HG03196 (cell line): ENCODE measurements around the gene CBLB.

Experiments used
- ATAC-seq: cut with Tn5 transposase; IDR thresholded peaks from one replicate; pipeline ENCODE4 v1.9.1; 2021; ENCODE audit not compliant: unreplicated experiment

The CBLB gene

GRCh38 chr3:105649480-105649879 is 219.3 kb downstream of the CBLB start:
- no peak for ATAC-seq

- ATAC-seq: no peak
Observed at GRCh38 chr3:105647047-105647446, 221.8 kb downstream of the CBLB start.

- no peak for ATAC-seq
Observed at GRCh38 chr3:105639131-105639530, 229.7 kb downstream of the CBLB start.

GRCh38 chr3:105634708-105635107 is 234.1 kb downstream of the CBLB start:
- ATAC-seq: no peak

GRCh38 chr3:105629718-105630117 is 239.1 kb downstream of the CBLB start:
- ATAC-seq: no peak

- ATAC-seq: no peak
Observed at GRCh38 chr3:105626739-105627138, 242.1 kb downstream of the CBLB start.

GRCh38 chr3:105622169-105622568 is 246.6 kb downstream of the CBLB start:
- no peak for ATAC-seq

GRCh38 chr3:105620236-105620635 is 248.6 kb downstream of the CBLB start:
- ATAC-seq: no peak

- no peak for ATAC-seq
Observed at GRCh38 chr3:105619651-105620050, 249.2 kb downstream of the CBLB start.

- no peak for ATAC-seq
Observed at GRCh38 chr3:105618556-105618955, 250.3 kb downstream of the CBLB start.

- no peak for ATAC-seq
Observed at GRCh38 chr3:105616374-105617121, 252.3 kb downstream of the CBLB start.

GRCh38 chr3:105615814-105616213 is 253.0 kb downstream of the CBLB start:
- no peak for ATAC-seq

- ATAC-seq: no peak
Observed at GRCh38 chr3:105614288-105615030, 254.4 kb downstream of the CBLB start.

GRCh38 chr3:105613120-105613519 is 255.7 kb downstream of the CBLB start:
- no peak for ATAC-seq

- ATAC-seq: no peak
Observed at GRCh38 chr3:105611304-105612192, 257.3 kb downstream of the CBLB start.

GRCh38 chr3:105610473-105610872 is 258.3 kb downstream of the CBLB start:
- ATAC-seq: no peak

- no peak for ATAC-seq
Observed at GRCh38 chr3:105608623-105609022, 260.2 kb downstream of the CBLB start.

GRCh38 chr3:105606016-105606415 is 262.8 kb downstream of the CBLB start:
- no peak for ATAC-seq
